Prostate gland (tissue), 2 donors: ENCODE results near the gene CCDC157.

ENCODE experiments used
- POLR2A ChIP-seq: fragments of 450-650 bp; IDR thresholded peaks from one replicate; pipeline ENCODE4 v1.6.1; 2016; ENCODE audit warnings: antibody characterized with exemption, mild to moderate bottlenecking
- POLR2AphosphoS5 ChIP-seq: sonication (generic); formaldehyde crosslinking; IDR thresholded peaks from one replicate; pipeline ENCODE4 v1.6.1; 2017; ENCODE audit warnings: antibody characterized with exemption
- TF ChIP-seq, protein P1 (sequence below), 4 experiments: fragments of 200-600 bp in 2 of 4; fragments of 450-650 bp in 2 of 4; sonication (generic) in 2 of 4; IDR thresholded peaks; 1 replicate in 3 of 4; 2 replicates in 1 of 4; pipeline ENCODE4 v1.5.1; 2016 to 2019; ENCODE audit warnings: antibody characterized with exemption in 4 of 4, mild to moderate bottlenecking in 2 of 4, moderate library complexity in 2 of 4

DNA sequence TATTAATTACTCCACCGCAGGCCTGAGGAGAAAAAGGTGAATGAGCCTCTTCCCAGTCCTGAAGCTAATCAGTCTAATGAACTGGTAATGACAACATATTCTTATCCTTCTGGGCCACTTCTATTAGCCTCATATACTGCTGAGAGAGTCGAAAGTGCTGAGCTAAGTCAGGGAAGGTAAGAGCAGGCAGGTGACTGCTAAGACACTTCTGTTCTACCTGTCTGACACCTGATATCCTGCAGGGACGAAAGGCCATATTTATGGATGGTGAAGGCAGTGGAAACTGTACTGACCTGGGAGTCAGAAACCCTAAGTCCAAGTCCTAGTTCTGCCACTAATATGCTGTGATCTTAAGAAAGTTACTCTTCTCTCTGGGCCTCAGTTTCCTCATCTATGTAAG, 33.6 kb upstream of the CCDC157 start:
- TF ChIP-seq, protein P1, sequence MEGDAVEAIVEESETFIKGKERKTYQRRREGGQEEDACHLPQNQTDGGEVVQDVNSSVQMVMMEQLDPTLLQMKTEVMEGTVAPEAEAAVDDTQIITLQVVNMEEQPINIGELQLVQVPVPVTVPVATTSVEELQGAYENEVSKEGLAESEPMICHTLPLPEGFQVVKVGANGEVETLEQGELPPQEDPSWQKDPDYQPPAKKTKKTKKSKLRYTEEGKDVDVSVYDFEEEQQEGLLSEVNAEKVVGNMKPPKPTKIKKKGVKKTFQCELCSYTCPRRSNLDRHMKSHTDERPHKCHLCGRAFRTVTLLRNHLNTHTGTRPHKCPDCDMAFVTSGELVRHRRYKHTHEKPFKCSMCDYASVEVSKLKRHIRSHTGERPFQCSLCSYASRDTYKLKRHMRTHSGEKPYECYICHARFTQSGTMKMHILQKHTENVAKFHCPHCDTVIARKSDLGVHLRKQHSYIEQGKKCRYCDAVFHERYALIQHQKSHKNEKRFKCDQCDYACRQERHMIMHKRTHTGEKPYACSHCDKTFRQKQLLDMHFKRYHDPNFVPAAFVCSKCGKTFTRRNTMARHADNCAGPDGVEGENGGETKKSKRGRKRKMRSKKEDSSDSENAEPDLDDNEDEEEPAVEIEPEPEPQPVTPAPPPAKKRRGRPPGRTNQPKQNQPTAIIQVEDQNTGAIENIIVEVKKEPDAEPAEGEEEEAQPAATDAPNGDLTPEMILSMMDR (IDR thresholded peaks at IDR 0.05), result no peak
- TF ChIP-seq POLR2A, result no peak
- no peak for TF ChIP-seq POLR2AphosphoS5
